Erythroblast (primary cell): Measurements from ENCODE around the gene OGN.
A peak's percentile ranks its signal among the peaks of the same experiment; 100 is the strongest.

Source experiments
- DNase-seq, 2 experiments: peaks; one replicate each; lab custom pipeline; 2025; lab: John Stamatoyannopoulos, UW
- GATA1 ChIP-seq: IDR thresholded peaks from 2 replicates; pipeline ENCODE4 v1.6.1; 2011; ENCODE audit warnings: low read depth, mild to moderate bottlenecking, control low read depth, low read length, moderate library complexity
- POLR2A ChIP-seq: IDR thresholded peaks from 2 replicates; pipeline ENCODE4 v1.6.1; 2011; ENCODE audit warnings: mild to moderate bottlenecking, low read length

OGN gene

GRCh38 chr9:92385953-92386352 is 18.4 kb downstream of the OGN start:
- no peak for DNase-seq
- TF ChIP-seq GATA1, result no peak
- TF ChIP-seq POLR2A, result no peak

GRCh38 chr9:92385477-92385876 is 18.9 kb downstream of the OGN start:
- TF ChIP-seq GATA1, result no peak
- TF ChIP-seq POLR2A, result no peak
- DNase-seq, result no peak

- TF ChIP-seq GATA1 (no peak), POLR2A (no peak)
- DNase-seq, result no peak
Observed at GRCh38 chr9:92385001-92385400, 19.4 kb downstream of the OGN start.

GRCh38 chr9:92384375-92384774 is 20.0 kb downstream of the OGN start:
- TF ChIP-seq GATA1 (no peak), POLR2A (no peak)
- no peak for DNase-seq

GRCh38 chr9:92381775-92382174 is 22.6 kb downstream of the OGN start:
- DNase-seq, result no peak
- TF ChIP-seq POLR2A (no peak), GATA1 (no peak)

- TF ChIP-seq GATA1 (no peak), POLR2A (no peak)
- DNase-seq, result no peak
Observed at GRCh38 chr9:92380603-92381002, 23.8 kb downstream of the OGN start.

- TF ChIP-seq POLR2A (no peak), GATA1 (no peak)
- DNase-seq, result no peak
Observed at GRCh38 chr9:92378865-92379560, 25.4 kb downstream of the OGN start.

- peak in 1 of 2 experiments; percentile 17 for DNase-seq
- TF ChIP-seq GATA1, result no peak
- no peak for TF ChIP-seq POLR2A
Observed at GRCh38 chr9:92377876-92378275, 26.5 kb downstream of the OGN start.

GRCh38 chr9:92373167-92373566 is 31.2 kb downstream of the OGN start:
- no peak for DNase-seq
- TF ChIP-seq POLR2A (no peak), GATA1 (no peak)

GRCh38 chr9:92369075-92369474 is 35.3 kb downstream of the OGN start:
- TF ChIP-seq POLR2A (no peak), GATA1 (no peak)

GRCh38 chr9:92360083-92360482 is 44.3 kb downstream of the OGN start:
- no peak for DNase-seq
- TF ChIP-seq POLR2A (no peak), GATA1 (no peak)

More at GRCh38 chr9:92369075-92369474, 35.3 kb downstream of the OGN start:
- DNase-seq, result no peak

DNA sequence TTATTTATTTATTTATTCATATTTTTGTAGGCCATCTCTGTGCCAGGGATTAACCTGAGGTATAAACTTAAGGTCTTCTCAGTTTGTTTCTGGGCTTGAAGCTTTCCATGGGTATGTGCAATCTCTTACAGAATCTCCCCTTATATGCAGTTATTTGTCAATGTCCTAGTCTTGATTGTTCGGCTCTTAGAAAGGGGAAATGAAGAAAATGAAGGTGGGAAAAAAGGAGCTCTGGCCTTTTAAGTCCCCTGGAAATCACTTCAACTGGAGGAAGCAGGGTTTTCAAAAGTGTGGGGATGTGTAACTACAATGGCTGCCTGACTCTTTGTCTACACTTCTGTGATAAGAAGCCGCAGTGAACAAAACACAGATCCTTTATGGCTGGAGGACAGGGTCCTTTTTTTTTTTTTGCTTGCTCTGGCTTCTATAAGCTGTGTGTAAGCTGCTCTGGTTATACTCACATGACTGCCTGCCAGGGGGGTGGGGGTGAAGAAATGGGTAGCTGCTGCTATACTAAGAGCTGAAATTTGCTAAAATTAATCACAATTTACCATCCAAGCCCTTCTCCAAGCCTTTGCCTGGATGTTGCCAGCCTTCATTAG is 44.9 kb downstream of the OGN start:
- TF ChIP-seq POLR2A, result no peak
- TF ChIP-seq GATA1, result no peak
- DNase-seq, result no peak

DNA sequence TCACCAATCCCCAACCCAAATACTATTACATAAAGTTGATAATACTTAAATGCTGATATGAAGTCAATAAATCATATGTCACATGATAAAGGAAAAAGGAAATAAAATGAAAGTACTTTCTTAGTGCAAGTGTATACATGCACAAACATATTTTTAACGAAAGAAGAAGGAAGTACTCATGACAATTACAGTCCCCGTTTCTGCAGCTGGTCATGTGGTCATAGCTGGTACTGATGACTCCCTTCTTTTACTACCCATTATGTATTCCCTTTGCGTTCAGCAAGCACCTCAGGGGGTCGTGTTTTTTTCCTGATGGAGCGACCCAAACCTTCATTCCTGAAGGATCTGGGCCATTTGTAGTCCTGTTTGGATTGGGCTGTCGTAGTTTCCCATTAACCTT is 51.3 kb downstream of the OGN start:
- TF ChIP-seq POLR2A (no peak), GATA1 (no peak)
- DNase-seq, result no peak

- DNase-seq, result no peak
- TF ChIP-seq GATA1 (no peak), POLR2A (no peak)
Observed at GRCh38 chr9:92350740-92351133, 53.6 kb downstream of the OGN start.
